ENCODE results near the gene KCTD20. TPM values are rescaled to one million over a fixed set of nuclear protein-coding genes. Genes with fewer than 3 reads are reported as not detected.
"Not testable (repeated sequence)": the region's sequence is repeated elsewhere in the genome, so short reads cannot be mapped to it uniquely, and the experiment has no call there.

KCTD20 gene
- polyA plus RNA-seq, 4 donors, result 13.8 to 28.6 (median 17.7) TPM

DNA sequence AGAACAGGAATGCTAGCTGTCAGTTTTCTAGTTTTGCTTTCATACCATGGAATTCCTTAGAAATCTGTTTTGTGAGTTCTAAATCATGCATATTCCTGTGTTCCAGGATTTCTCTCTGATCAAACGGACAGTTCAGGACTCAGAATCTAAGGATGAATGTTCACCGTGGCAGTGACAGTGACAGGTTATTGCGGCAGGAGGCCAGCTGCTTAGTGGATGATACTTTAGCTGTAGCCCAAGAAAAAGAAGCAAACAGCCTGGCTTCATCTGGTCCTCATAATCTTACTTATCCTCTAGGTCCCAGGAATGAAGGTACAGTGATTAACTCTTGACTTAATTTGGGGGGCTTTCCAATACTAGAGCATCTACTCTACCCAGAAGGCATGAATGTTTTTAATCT, 27.1 kb downstream of the KCTD20 start:
- no peak for DNase-seq
- no peaks in the 10 kb centered on the region for H3K27me3 ChIP-seq (ENCODE audit: control insufficient read depth in 3 of 3, insufficient read depth in 3 of 3, low read length in 3 of 3)
- no peak for FAIRE-seq
- no peaks in the 10 kb centered on the region for H3K9me3 ChIP-seq (ENCODE audit: control insufficient read depth in 2 of 2, insufficient read depth in 1 of 2, low read depth in 1 of 2, low read length in 1 of 2)
- H3K4me3 ChIP-seq (ENCODE audit: low read depth in 1 of 3, low read length in 3 of 3), result no peak overlapping the region
- peaks cover 2 to 24% (median 5%) of the 10 kb centered on the region in 3 donors for H3K36me3 ChIP-seq (ENCODE audit: control insufficient read depth in 3 of 3, insufficient read depth in 2 of 3, low read depth in 1 of 3, low read length in 3 of 3)
- no peak overlapping the region for H3K27ac ChIP-seq (ENCODE audit: low read depth in 1 of 3, low read length in 2 of 3)
- H3K4me1 ChIP-seq (ENCODE audit: control insufficient read depth in 3 of 3, insufficient read depth in 2 of 3, low read depth in 1 of 3, low read length in 2 of 3), result no peaks in the 10 kb centered on the region
- WGBS, 3 donors, result 91 to 92% (median 92%) methylated on average over 3 of the region's 3 CpGs

DNA sequence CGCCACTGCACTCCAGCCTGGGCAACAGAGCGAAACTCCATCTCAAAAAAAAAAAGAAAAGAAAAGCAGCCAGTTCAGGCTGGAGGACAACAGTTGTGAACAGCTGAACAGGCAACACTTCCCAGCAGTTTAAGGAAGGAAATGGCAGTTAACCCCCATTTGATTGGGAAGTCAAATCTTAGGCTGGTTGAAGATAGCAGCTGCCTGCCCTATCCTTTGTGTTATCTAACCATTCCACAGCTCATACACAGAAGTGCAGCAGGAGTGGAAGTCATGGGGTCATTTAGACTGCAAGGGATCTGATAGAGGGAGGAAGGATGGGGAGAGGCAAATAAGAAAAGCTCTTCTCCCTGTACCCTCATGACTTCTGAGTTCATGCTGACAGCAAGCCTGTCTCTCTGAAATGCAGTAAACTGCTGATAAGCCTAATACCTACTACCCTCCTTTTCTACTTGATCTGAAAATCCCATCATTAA, 35.3 kb downstream of the KCTD20 start:
- no peaks in the 10 kb centered on the region for H3K4me1 ChIP-seq (ENCODE audit: control insufficient read depth in 3 of 3, insufficient read depth in 2 of 3, low read depth in 1 of 3, low read length in 2 of 3)
- H3K36me3 ChIP-seq (ENCODE audit: control insufficient read depth in 3 of 3, insufficient read depth in 2 of 3, low read depth in 1 of 3, low read length in 3 of 3), result peaks cover 5 to 40% (median 11%) of the 10 kb centered on the region in 3 donors
- FAIRE-seq (no peak), DNase-seq (no peak)
- H3K4me3 ChIP-seq (ENCODE audit: low read depth in 1 of 3, low read length in 3 of 3), result no peak overlapping the region
- H3K27me3 ChIP-seq (ENCODE audit: control insufficient read depth in 3 of 3, insufficient read depth in 3 of 3, low read length in 3 of 3), result no peaks in the 10 kb centered on the region
- 75 to 93% (median 93%) methylated on average over 2 of the region's 2 CpGs for WGBS, 3 donors
- no peak overlapping the region for H3K27ac ChIP-seq (ENCODE audit: low read depth in 1 of 3, low read length in 2 of 3)
- H3K9me3 ChIP-seq (ENCODE audit: control insufficient read depth in 2 of 2, insufficient read depth in 1 of 2, low read depth in 1 of 2, low read length in 1 of 2), result no peaks in the 10 kb centered on the region

- no peaks in the 10 kb centered on the region for H3K4me1 ChIP-seq (ENCODE audit: control insufficient read depth in 3 of 3, insufficient read depth in 2 of 3, low read depth in 1 of 3, low read length in 2 of 3)
- no peak for FAIRE-seq
- no peaks in the 10 kb centered on the region for H3K27me3 ChIP-seq (ENCODE audit: control insufficient read depth in 3 of 3, insufficient read depth in 3 of 3, low read length in 3 of 3)
- H3K27ac ChIP-seq (ENCODE audit: low read depth in 1 of 3, low read length in 2 of 3), result no peak overlapping the region
- H3K36me3 ChIP-seq (ENCODE audit: control insufficient read depth in 3 of 3, insufficient read depth in 2 of 3, low read depth in 1 of 3, low read length in 3 of 3), result peaks cover 8 to 44% (median 11%) of the 10 kb centered on the region in 3 donors
- no peak overlapping the region for H3K4me3 ChIP-seq (ENCODE audit: low read depth in 1 of 3, low read length in 3 of 3)
- DNase-seq, result no peak
- no peaks in the 10 kb centered on the region for H3K9me3 ChIP-seq (ENCODE audit: control insufficient read depth in 2 of 2, insufficient read depth in 1 of 2, low read depth in 1 of 2, low read length in 1 of 2)
- WGBS, 3 donors, result 81 to 85% (median 84%) methylated on average over 1 of the region's 1 CpG
These were observed 36.5 kb downstream of the KCTD20 start for GRCh38 chr6:36479256-36479655.

GRCh38 chr6:36483326-36483725, 40.5 kb downstream of the KCTD20 start:
- not testable (repeated sequence) for H3K4me3 ChIP-seq (ENCODE audit: low read depth in 1 of 3, low read length in 3 of 3); H3K9me3 ChIP-seq (ENCODE audit: control insufficient read depth in 2 of 2, insufficient read depth in 1 of 2, low read depth in 1 of 2, low read length in 1 of 2); H3K4me1 ChIP-seq (ENCODE audit: control insufficient read depth in 3 of 3, insufficient read depth in 2 of 3, low read depth in 1 of 3, low read length in 2 of 3); H3K27me3 ChIP-seq (ENCODE audit: control insufficient read depth in 3 of 3, insufficient read depth in 3 of 3, low read length in 3 of 3); DNase-seq; H3K27ac ChIP-seq (ENCODE audit: low read depth in 1 of 3, low read length in 2 of 3); FAIRE-seq
- peaks cover 6 to 54% (median 22%) of the 10 kb centered on the region in 3 donors for H3K36me3 ChIP-seq (ENCODE audit: control insufficient read depth in 3 of 3, insufficient read depth in 2 of 3, low read depth in 1 of 3, low read length in 3 of 3)
- WGBS, 3 donors, result 96 to 98% (median 98%) methylated on average over 5 of the region's 5 CpGs

DNA sequence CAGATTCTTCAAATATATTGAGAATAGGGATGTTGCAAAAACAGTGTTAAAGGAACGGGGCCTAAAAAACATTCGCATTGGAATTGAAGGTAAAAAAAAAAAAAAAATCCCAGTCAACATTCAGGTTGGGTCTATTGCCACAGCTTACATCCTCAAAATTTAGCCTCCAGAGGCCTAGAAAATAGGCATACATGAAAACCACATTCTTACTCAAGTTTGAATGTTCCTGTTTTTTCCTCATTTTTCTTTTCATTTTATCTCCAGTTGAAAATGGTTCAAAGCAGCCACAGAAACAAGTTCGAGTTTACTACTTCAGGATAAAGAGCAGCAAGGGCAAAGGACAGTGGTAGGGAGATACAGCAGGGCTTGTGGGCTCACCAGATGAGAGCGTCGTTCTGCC, 41.9 kb downstream of the KCTD20 start:
- H3K4me3 ChIP-seq (ENCODE audit: low read depth in 1 of 3, low read length in 3 of 3), result no peak overlapping the region
- no peak for FAIRE-seq
- no peaks in the 10 kb centered on the region for H3K9me3 ChIP-seq (ENCODE audit: control insufficient read depth in 2 of 2, insufficient read depth in 1 of 2, low read depth in 1 of 2, low read length in 1 of 2)
- peaks cover 3 to 55% (median 22%) of the 10 kb centered on the region in 3 donors for H3K36me3 ChIP-seq (ENCODE audit: control insufficient read depth in 3 of 3, insufficient read depth in 2 of 3, low read depth in 1 of 3, low read length in 3 of 3)
- 83 to 86% (median 84%) methylated on average over 5 of the region's 5 CpGs for WGBS, 3 donors
- H3K4me1 ChIP-seq (ENCODE audit: control insufficient read depth in 3 of 3, insufficient read depth in 2 of 3, low read depth in 1 of 3, low read length in 2 of 3), result no peaks in the 10 kb centered on the region
- no peaks in the 10 kb centered on the region for H3K27me3 ChIP-seq (ENCODE audit: control insufficient read depth in 3 of 3, insufficient read depth in 3 of 3, low read length in 3 of 3)
- H3K27ac ChIP-seq (ENCODE audit: low read depth in 1 of 3, low read length in 2 of 3), result no peak overlapping the region
- no peak for DNase-seq

DNA sequence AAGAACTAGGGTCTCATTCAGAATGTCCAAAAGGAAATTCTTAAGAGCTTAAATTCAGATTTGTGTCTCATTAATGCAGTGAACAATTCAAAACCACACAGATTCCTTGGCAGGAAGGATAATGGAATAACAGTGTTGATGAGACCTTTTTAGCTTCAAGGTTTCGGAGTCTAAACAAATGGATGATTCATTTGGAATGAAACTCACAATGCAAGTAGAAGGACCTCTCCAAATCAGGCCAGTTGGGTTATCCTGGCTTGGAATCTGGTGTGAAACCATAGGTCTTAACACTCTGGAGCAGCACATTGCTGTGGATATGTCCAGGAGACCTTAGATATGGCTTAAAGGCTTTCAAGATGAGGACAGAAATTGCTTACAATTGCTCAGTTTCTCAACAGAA, 44.9 kb downstream of the KCTD20 start:
- Histone ChIP-seq H3K4me1 (ENCODE audit: control insufficient read depth in 3 of 3, insufficient read depth in 2 of 3, low read depth in 1 of 3, low read length in 2 of 3) (no peaks in the 10 kb centered on the region), H3K36me3 (ENCODE audit: control insufficient read depth in 3 of 3, insufficient read depth in 2 of 3, low read depth in 1 of 3, low read length in 3 of 3) (peaks cover 3 to 41% (median 16%) of the 10 kb centered on the region in 3 donors), H3K9me3 (ENCODE audit: control insufficient read depth in 2 of 2, insufficient read depth in 1 of 2, low read depth in 1 of 2, low read length in 1 of 2) (no peaks in the 10 kb centered on the region), H3K27me3 (ENCODE audit: control insufficient read depth in 3 of 3, insufficient read depth in 3 of 3, low read length in 3 of 3) (no peaks in the 10 kb centered on the region), H3K27ac (ENCODE audit: low read depth in 1 of 3, low read length in 2 of 3) (no peak overlapping the region), H3K4me3 (ENCODE audit: low read depth in 1 of 3, low read length in 3 of 3) (no peak overlapping the region)
- no peak for DNase-seq
- WGBS, 3 donors, result 89 to 97% (median 97%) methylated on average over 1 of the region's 1 CpG
- FAIRE-seq, result no peak

GRCh38 chr6:36488221-36488620, 45.4 kb downstream of the KCTD20 start:
- H3K4me1 ChIP-seq (ENCODE audit: control insufficient read depth in 3 of 3, insufficient read depth in 2 of 3, low read depth in 1 of 3, low read length in 2 of 3), result no peaks in the 10 kb centered on the region
- no peaks in the 10 kb centered on the region for H3K9me3 ChIP-seq (ENCODE audit: control insufficient read depth in 2 of 2, insufficient read depth in 1 of 2, low read depth in 1 of 2, low read length in 1 of 2)
- no peaks in the 10 kb centered on the region for H3K27me3 ChIP-seq (ENCODE audit: control insufficient read depth in 3 of 3, insufficient read depth in 3 of 3, low read length in 3 of 3)
- no peak overlapping the region for H3K4me3 ChIP-seq (ENCODE audit: low read depth in 1 of 3, low read length in 3 of 3)
- H3K27ac ChIP-seq (ENCODE audit: low read depth in 1 of 3, low read length in 2 of 3), result no peak overlapping the region
- H3K36me3 ChIP-seq (ENCODE audit: control insufficient read depth in 3 of 3, insufficient read depth in 2 of 3, low read depth in 1 of 3, low read length in 3 of 3), result peaks cover 3 to 40% (median 16%) of the 10 kb centered on the region in 3 donors
- DNase-seq (no peak), FAIRE-seq (no peak)

- Histone ChIP-seq H3K4me1 (ENCODE audit: control insufficient read depth in 3 of 3, insufficient read depth in 2 of 3, low read depth in 1 of 3, low read length in 2 of 3) (no peaks in the 10 kb centered on the region), H3K27me3 (ENCODE audit: control insufficient read depth in 3 of 3, insufficient read depth in 3 of 3, low read length in 3 of 3) (no peaks in the 10 kb centered on the region), H3K4me3 (ENCODE audit: low read depth in 1 of 3, low read length in 3 of 3) (no peak overlapping the region), H3K27ac (ENCODE audit: low read depth in 1 of 3, low read length in 2 of 3) (no peak overlapping the region), H3K9me3 (ENCODE audit: control insufficient read depth in 2 of 2, insufficient read depth in 1 of 2, low read depth in 1 of 2, low read length in 1 of 2) (no peaks in the 10 kb centered on the region), H3K36me3 (ENCODE audit: control insufficient read depth in 3 of 3, insufficient read depth in 2 of 3, low read depth in 1 of 3, low read length in 3 of 3) (peaks cover 0 to 37% (median 21%) of the 10 kb centered on the region in 3 donors)
- DNase-seq (no peak), FAIRE-seq (no peak)
- 85 to 93% (median 90%) methylated on average over 4 of the region's 4 CpGs for WGBS, 3 donors
These were observed 46.6 kb downstream of the KCTD20 start for GRCh38 chr6:36489426-36489825.

GRCh38 chr6:36491378-36491965, 48.7 kb downstream of the KCTD20 start:
- 91 to 95% (median 92%) methylated on average over 7 of the region's 7 CpGs for WGBS, 3 donors
- DNase-seq (no peak), FAIRE-seq (no peak)
- Histone ChIP-seq H3K9me3 (ENCODE audit: control insufficient read depth in 2 of 2, insufficient read depth in 1 of 2, low read depth in 1 of 2, low read length in 1 of 2) (no peaks in the 10 kb centered on the region), H3K4me1 (ENCODE audit: control insufficient read depth in 3 of 3, insufficient read depth in 2 of 3, low read depth in 1 of 3, low read length in 2 of 3) (no peaks in the 10 kb centered on the region), H3K27me3 (ENCODE audit: control insufficient read depth in 3 of 3, insufficient read depth in 3 of 3, low read length in 3 of 3) (no peaks in the 10 kb centered on the region), H3K27ac (ENCODE audit: low read depth in 1 of 3, low read length in 2 of 3) (no peak overlapping the region), H3K36me3 (ENCODE audit: control insufficient read depth in 3 of 3, insufficient read depth in 2 of 3, low read depth in 1 of 3, low read length in 3 of 3) (peaks cover 5 to 38% (median 20%) of the 10 kb centered on the region in 3 donors), H3K4me3 (ENCODE audit: low read depth in 1 of 3, low read length in 3 of 3) (no peak overlapping the region)
